PC-9 (cell line): ENCODE data around the gene TMEM91. TPM values are rescaled to one million over a fixed set of nuclear protein-coding genes. Genes with fewer than 3 reads are reported as not detected.
A peak's percentile ranks its signal among the peaks of the same experiment; 100 is the strongest.

ENCODE experiments used
- BruUV-seq: library from RNA; stranded (reverse); fragments of 400-500 nt; replicated peaks from 2 replicates; lab custom pipeline; 2021; lab: Mats Ljungman, UMichigan
- CTCF ChIA-PET: fragments of 300-600 bp; sonication (Branson Sonifier 250); formaldehyde crosslinking; loops from one replicate; lab custom pipeline; 2022; ENCODE audit warnings: antibody characterized with exemption; lab: Charles Lee
- POLR2A ChIA-PET: fragments of 300-600 bp; sonication (Branson Sonifier 250); formaldehyde crosslinking; loops from one replicate; lab custom pipeline; 2022; ENCODE audit warnings: antibody characterized with exemption; ENCODE audit not compliant: unreplicated experiment; lab: Charles Lee
- DNase-seq, 2 experiments: peaks; one replicate each; pipeline versions ENCODE4 v3.0.0 to v3.0.0-alpha.2; 2015 to 2022; ENCODE audit warnings: mixed read lengths in 1 of 2
- H2AFZ ChIP-seq: fragments of 200-600 bp; sonication (generic); 2 replicates; pipeline ENCODE4 v1.8.1; 2017; ENCODE audit warnings: antibody characterized with exemption
- H3F3A ChIP-seq: fragments of 200-600 bp; sonication (generic); 2 replicates; pipeline ENCODE4 v1.8.1; 2017; ENCODE audit warnings: antibody characterized with exemption, mild to moderate bottlenecking, low read depth; ENCODE audit not compliant: insufficient read depth
- H3K27ac ChIP-seq: fragments of 200-600 bp; sonication (generic); 2 replicates; pipeline ENCODE4 v1.6.1; 2016; ENCODE audit warnings: mixed run types
- H3K27me3 ChIP-seq: fragments of 200-600 bp; sonication (generic); 2 replicates; pipeline ENCODE4 v1.6.1; 2016; ENCODE audit warnings: low read depth, mixed run types; ENCODE audit not compliant: insufficient read depth
- H3K36me3 ChIP-seq: fragments of 200-600 bp; sonication (generic); 2 replicates; pipeline ENCODE4 v1.6.1; 2016; ENCODE audit warnings: low read depth, mixed run types
- H3K4me1 ChIP-seq: fragments of 200-600 bp; sonication (generic); replicated peaks from 2 replicates; pipeline ENCODE4 v1.6.1; 2016; ENCODE audit warnings: mixed run types; ENCODE audit not compliant: insufficient read depth
- H3K4me2 ChIP-seq: fragments of 200-600 bp; sonication (generic); 2 replicates; pipeline ENCODE4 v1.6.1; 2017; ENCODE audit warnings: mixed run types
- H3K4me3 ChIP-seq: fragments of 200-600 bp; sonication (generic); 2 replicates; pipeline ENCODE4 v1.6.1; 2016; ENCODE audit warnings: mixed run types
- H3K79me2 ChIP-seq: fragments of 200-600 bp; sonication (generic); 2 replicates; pipeline ENCODE4 v1.6.1; 2017; ENCODE audit warnings: low read depth, mixed run types
- H3K9me2 ChIP-seq: fragments of 200-600 bp; sonication (generic); 2 replicates; pipeline ENCODE4 v1.8.1; 2017; ENCODE audit warnings: mild to moderate bottlenecking; ENCODE audit not compliant: insufficient read depth
- H3K9me3 ChIP-seq: fragments of 200-600 bp; sonication (generic); 2 replicates; pipeline ENCODE4 v1.8.1; 2016; ENCODE audit warnings: low read depth; ENCODE audit not compliant: insufficient read depth
- H4K20me1 ChIP-seq: fragments of 200-600 bp; sonication (generic); 2 replicates; pipeline ENCODE4 v1.8.1; 2017; ENCODE audit not compliant: insufficient read depth
- CTCF ChIP-seq: fragments of 200-600 bp; sonication (generic); conservative IDR thresholded peaks from 2 replicates; pipeline ENCODE4 v1.6.1; 2017; ENCODE audit warnings: mixed run types, antibody characterized with exemption, mild to moderate bottlenecking, moderate library complexity
- EZH2 ChIP-seq: fragments of 200-600 bp; sonication (generic); IDR thresholded peaks from 2 replicates; pipeline ENCODE4 v1.8.0; 2017; ENCODE audit warnings: antibody characterized with exemption, low read depth
- intact Hi-C: fragments of 100-400 bp; cut with micrococcal nuclease; formaldehyde crosslinking; loops from one replicate; pipeline ENCODE4 v1.10.0; 2022; ENCODE audit not compliant: unreplicated experiment
- total RNA-seq: library from RNA; stranded (reverse); gene quantifications from 2 replicates; pipeline ENCODE4 v1.2.3, GENCODE V29; 2021

Gene TMEM91
- total RNA-seq, 1 experiment from 2014 or later = 21.9 TPM

GRCh38 chr19:41352279-41352608, 24.1 kb upstream of the TMEM91 start:
- intact Hi-C loops = loop anchor here (1.0 to 10.0 kb wide), 5 partner anchors 25 to 690 kb away; partner anchors contain the start of genes BCKDHA, CCDC97, DMAC2 and EXOSC5
- DNase-seq = no peak
- H2AFZ ChIP-seq = peak overlapping the region; percentile 74
- H3K4me3 ChIP-seq = peak overlapping the region; percentile 80
- peaks cover 15% of the 10 kb centered on the region; the same call in 1 of the 2 replicates for H3F3A ChIP-seq
- H3K27me3 ChIP-seq = no peaks in the 10 kb centered on the region
- H3K9me2 ChIP-seq = no peaks in the 10 kb centered on the region
- H3K4me1 ChIP-seq = peaks cover 15% of the 10 kb centered on the region
- H3K27ac ChIP-seq = no peak overlapping the region
- H4K20me1 ChIP-seq = no peaks in the 10 kb centered on the region
- ChIA-PET CTCF (interaction anchor here (0.5 to 1.6 kb wide), 7 partner anchors 9 to 407 kb away, joined by 3 to 10 read pairs (median 4); partner anchors contain the start of genes B9D2 and HNRNPUL1), POLR2A (interaction anchor here (0.6 to 0.9 kb wide), 2 partner anchors 89 to 1066 kb away, joined by 6 to 13 read pairs; no protein-coding TSS in a partner anchor)
- BruUV-seq = no TSS peak
- no peaks in the 10 kb centered on the region; the same call in 1 of the 2 replicates for H3K79me2 ChIP-seq
- peak overlapping the region; percentile 98 for H3K4me2 ChIP-seq
- TF ChIP-seq CTCF (no peak), EZH2 (no peak)
- H3K9me3 ChIP-seq = no peaks in the 10 kb centered on the region
- H3K36me3 ChIP-seq = no peaks in the 10 kb centered on the region

GRCh38 chr19:41352609-41353465, 23.5 kb upstream of the TMEM91 start:
- Histone ChIP-seq H3K36me3 (no peaks in the 10 kb centered on the region), H3K9me2 (no peaks in the 10 kb centered on the region), H4K20me1 (no peaks in the 10 kb centered on the region), H3K9me3 (no peaks in the 10 kb centered on the region), H3K4me1 (peaks cover 15% of the 10 kb centered on the region), H3K4me3 (peak overlapping the region; percentile 80), H3K27ac (no peak overlapping the region), H2AFZ (peak overlapping the region; percentile 74), H3K27me3 (no peaks in the 10 kb centered on the region), H3K4me2 (peak overlapping the region; percentile 98), H3K79me2 (no peaks in the 10 kb centered on the region; the same call in 1 of the 2 replicates), H3F3A (peaks cover 15% of the 10 kb centered on the region; the same call in 1 of the 2 replicates)
- POLR2A ChIA-PET = interaction anchor here (0.6 to 0.9 kb wide), 5 partner anchors 28 to 1066 kb away, joined by 3 to 13 read pairs (median 3); no protein-coding TSS in a partner anchor
- CTCF ChIA-PET = interaction anchor here (0.5 to 1.6 kb wide), 5 partner anchors 9 to 406 kb away, joined by 3 to 10 read pairs (median 6); partner anchors contain the start of genes B9D2 and HNRNPUL1
- intact Hi-C loops = loop anchor here (1.0 to 10.0 kb wide), 6 partner anchors 26 to 691 kb away; partner anchors contain the start of genes BCKDHA, CCDC97, DMAC2 and EXOSC5
- peak in 1 of 2 experiments; percentile 73 for DNase-seq
- TF ChIP-seq CTCF = peak; percentile 60
- no peak for TF ChIP-seq EZH2
- no TSS peak for BruUV-seq
